ENCODE measurements around the gene CT45A2.
"Not testable (repeated sequence)": the region's sequence is repeated elsewhere in the genome, so short reads cannot be mapped to it uniquely, and the experiment has no call there.

The CT45A2 gene

GRCh38 chrX:135819912-135820311 lies at the start of gene CT45A2:
Gene CT45A2, minus strand, starts transcription at chrX:135820012. Its CDS starts 3,747 bp downstream, at chrX:135816265.
- DNase-seq (ENCODE audit: low read depth in 2 of 2) = not testable (repeated sequence)

- DNase-seq (ENCODE audit: low read depth in 2 of 2) = not testable (repeated sequence)
Measured at GRCh38 chrX:135854438-135854837, 34.6 kb upstream of the CT45A2 start, which contains the start of gene CT45A8. Gene CT45A8, minus strand, starts transcription at chrX:135854538. Its CDS starts 3,755 bp downstream, at chrX:135850783.

- DNase-seq (ENCODE audit: low read depth in 2 of 2) = not testable (repeated sequence)
Measured at GRCh38 chrX:135837180-135837579, 17.4 kb upstream of the CT45A2 start, which contains the start of gene CT45A7. Gene CT45A7, minus strand, starts transcription at chrX:135837280. Its CDS starts 3,747 bp downstream, at chrX:135833533.

GRCh38 chrX:135802687-135803086 lies 17.1 kb downstream of the CT45A2 start, which contains the start of gene CT45A6:
Gene CT45A6, minus strand, starts transcription at chrX:135802787. Its CDS starts 3,794 bp downstream, at chrX:135798993.
- DNase-seq (ENCODE audit: low read depth in 2 of 2) = not testable (repeated sequence)

- not testable (repeated sequence) for DNase-seq (ENCODE audit: low read depth in 2 of 2)
Measured at GRCh38 chrX:135785403-135785802, 34.4 kb downstream of the CT45A2 start, which contains the start of gene CT45A5. Gene CT45A5, minus strand, starts transcription at chrX:135785503. Its CDS starts 3,774 bp downstream, at chrX:135781729.

- not testable (repeated sequence) for DNase-seq (ENCODE audit: low read depth in 2 of 2)
Measured at GRCh38 chrX:135768091-135768490, 51.7 kb downstream of the CT45A2 start, which contains the start of gene CT45A3. Gene CT45A3, minus strand, starts transcription at chrX:135768191. Its CDS starts 3,747 bp downstream, at chrX:135764444.
